A673 (cell line): ENCODE data around the gene TRPV5. TPM values are rescaled to one million over a fixed set of nuclear protein-coding genes. Genes with fewer than 3 reads are reported as not detected.
A peak's percentile ranks its signal among the peaks of the same experiment; 100 is the strongest.

ENCODE experiments used
- BruUV-seq: library from RNA; stranded (reverse); fragments of 400-500 nt; replicated peaks from 2 replicates; lab custom pipeline; 2021; lab: Mats Ljungman, UMichigan
- CTCF ChIA-PET: fragments of 300-600 bp; sonication (Branson Sonifier 250); formaldehyde crosslinking; loops from one replicate; lab custom pipeline; 2022; ENCODE audit warnings: antibody characterized with exemption; lab: Charles Lee
- POLR2A ChIA-PET: fragments of 300-600 bp; sonication (Branson Sonifier 250); formaldehyde crosslinking; loops from one replicate; lab custom pipeline; 2022; ENCODE audit warnings: antibody characterized with exemption; ENCODE audit not compliant: low non-redundant PET; lab: Charles Lee
- DNase-seq: peaks from one replicate; pipeline ENCODE4 v3.0.0-alpha.2; 2015; ENCODE audit warnings: low spot score
- H3K27ac ChIP-seq: fragments of 200-600 bp; sonication (generic); 2 replicates; pipeline ENCODE4 v1.5.1; 2016; ENCODE audit warnings: mixed run types, low read depth, mild to moderate bottlenecking, mixed read lengths, antibody characterized with exemption, low read length; ENCODE audit not compliant: poor library complexity, severe bottlenecking
- H3K27me3 ChIP-seq: fragments of 200-600 bp; sonication (generic); replicated peaks from 2 replicates; pipeline ENCODE4 v1.6.1; 2017; ENCODE audit warnings: mixed run types, low read depth, mild to moderate bottlenecking, mixed read lengths, antibody characterized with exemption, low read length; ENCODE audit not compliant: insufficient read depth, poor library complexity
- H3K36me3 ChIP-seq: fragments of 200-600 bp; sonication (generic); 2 replicates; pipeline ENCODE4 v1.6.1; 2016; ENCODE audit warnings: mixed run types, mild to moderate bottlenecking, mixed read lengths, antibody characterized with exemption, low read length; ENCODE audit not compliant: insufficient read depth, poor library complexity, severe bottlenecking
- H3K4me1 ChIP-seq: fragments of 200-600 bp; sonication (generic); 2 replicates; pipeline ENCODE4 v1.6.1; 2017; ENCODE audit warnings: mixed run types, mild to moderate bottlenecking, mixed read lengths, antibody characterized with exemption, low read length; ENCODE audit not compliant: insufficient read depth, poor library complexity, severe bottlenecking
- H3K4me3 ChIP-seq: fragments of 200-600 bp; sonication (generic); 2 replicates; pipeline ENCODE4 v1.5.1; 2016; ENCODE audit warnings: low read depth, mixed run types, mild to moderate bottlenecking, mixed read lengths, low read length; ENCODE audit not compliant: poor library complexity, severe bottlenecking
- H3K9me3 ChIP-seq: fragments of 200-600 bp; sonication (generic); 2 replicates; pipeline ENCODE4 v1.6.1; 2016; ENCODE audit warnings: mixed run types, low read depth, mild to moderate bottlenecking, mixed read lengths, antibody characterized with exemption, low read length; ENCODE audit not compliant: poor library complexity, severe bottlenecking
- CTCF ChIP-seq: fragments of 300-800, 200-600 bp; sonication (generic); conservative IDR thresholded peaks from 2 replicates; pipeline ENCODE4 v1.5.1; 2017; ENCODE audit warnings: low read depth, mild to moderate bottlenecking, antibody characterized with exemption, low read length, moderate library complexity, mixed read lengths
- EZH2 ChIP-seq: fragments of 200-600 bp; sonication (generic); IDR thresholded peaks from 2 replicates; pipeline ENCODE4 v1.6.1; 2017; ENCODE audit warnings: borderline replicate concordance, low read depth, mild to moderate bottlenecking, mixed read lengths, antibody characterized with exemption, low read length; ENCODE audit not compliant: poor library complexity, severe bottlenecking
- intact Hi-C: fragments of 100-400 bp; cut with micrococcal nuclease; formaldehyde crosslinking; loops from one replicate; pipeline ENCODE4 v1.10.0; 2022; ENCODE audit not compliant: unreplicated experiment
- total RNA-seq: library from RNA; stranded (reverse); gene quantifications from 2 replicates; pipeline ENCODE4 v1.2.3, GENCODE V29; 2021

The TRPV5 gene
- total RNA-seq, 1 experiment from 2014 or later = not detected

GRCh38 chr7:142940966-142941535 lies 7.5 kb upstream of the TRPV5 start:
- Histone ChIP-seq H3K36me3 (no peaks in the 10 kb centered on the region), H3K27me3 (no peaks in the 10 kb centered on the region), H3K4me3 (no peak overlapping the region), H3K4me1 (no peaks in the 10 kb centered on the region), H3K9me3 (no peaks in the 10 kb centered on the region), H3K27ac (no peak overlapping the region)
- BruUV-seq = no TSS peak
- ChIA-PET CTCF (no interaction called here), POLR2A (no interaction called here)
- TF ChIP-seq CTCF (no peak), EZH2 (no peak)
- no peak for DNase-seq
- intact Hi-C loops = loop anchor here (10.0 kb wide), 1 partner anchor 1156 kb away; no protein-coding TSS in a partner anchor

DNA sequence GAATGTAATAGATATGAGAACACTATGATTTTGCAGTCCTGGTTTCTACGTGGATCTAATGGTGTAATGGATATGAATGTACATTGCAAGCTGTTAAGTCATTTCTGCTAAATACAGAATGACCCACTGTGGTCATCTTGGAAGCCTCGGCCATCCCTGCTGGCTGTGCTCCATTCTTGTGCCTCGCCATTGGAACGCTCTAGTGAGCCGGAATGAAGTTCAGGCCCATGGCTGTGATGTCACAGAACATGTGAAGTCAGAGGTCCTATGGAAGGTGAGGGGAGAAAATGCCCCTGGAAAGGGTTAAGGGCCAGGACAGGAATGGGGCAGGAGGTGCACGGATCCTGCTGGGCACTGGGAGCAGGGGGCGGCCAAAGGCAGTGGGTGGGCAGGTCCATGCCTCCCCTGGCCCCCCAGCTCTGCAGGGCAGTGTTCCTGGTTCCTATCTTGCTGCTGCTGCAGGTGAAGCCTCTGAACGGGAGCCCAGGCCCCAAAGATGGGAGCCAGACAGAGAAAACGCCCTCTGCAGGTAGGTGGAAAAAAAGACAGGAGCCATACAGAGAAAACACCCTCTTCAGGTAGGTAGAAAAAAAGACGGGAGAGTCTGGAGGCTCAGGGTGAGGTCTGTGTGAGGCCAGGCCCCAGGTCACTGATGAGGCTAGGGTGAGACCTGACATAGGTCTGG lies 5.8 kb upstream of the TRPV5 start, which contains the start of gene LLCFC1:
LLCFC1 (plus strand) TSS at position 259 of the 685 bp plus-strand sequence; CDS start at position 397, 138 bp downstream.
- no peak for TF ChIP-seq EZH2
- peak; percentile 43 for TF ChIP-seq CTCF
- no peak for DNase-seq
- CTCF ChIA-PET = no interaction called here
- no peak within 1 kb of the TSS for H3K4me3 ChIP-seq
- POLR2A ChIA-PET = no interaction called here
- no peaks in the 10 kb centered on the region for H3K36me3 ChIP-seq
- H3K27me3 ChIP-seq = no peaks in the 10 kb centered on the region
- intact Hi-C loops = no loop called here
- no peaks in the 10 kb centered on the region for H3K9me3 ChIP-seq
- no TSS peak for BruUV-seq
- no peak within 1 kb of the TSS for H3K27ac ChIP-seq
- H3K4me1 ChIP-seq = no peaks in the 10 kb centered on the region

GRCh38 chr7:142938611-142939010 lies 5.1 kb upstream of the TRPV5 start:
- intact Hi-C loops = no loop called here
- no peaks in the 10 kb centered on the region for H3K9me3 ChIP-seq
- no peak for DNase-seq
- no peaks in the 10 kb centered on the region for H3K4me1 ChIP-seq
- POLR2A ChIA-PET = no interaction called here
- H3K27me3 ChIP-seq = peaks cover under 1% of the 10 kb centered on the region
- CTCF ChIA-PET = no interaction called here
- H3K36me3 ChIP-seq = no peaks in the 10 kb centered on the region
- no TSS peak for BruUV-seq
- no peak overlapping the region for H3K27ac ChIP-seq
- TF ChIP-seq EZH2 (no peak), CTCF (no peak)
- no peak overlapping the region for H3K4me3 ChIP-seq
